ENCODE results near the gene RPS17.

DNA sequence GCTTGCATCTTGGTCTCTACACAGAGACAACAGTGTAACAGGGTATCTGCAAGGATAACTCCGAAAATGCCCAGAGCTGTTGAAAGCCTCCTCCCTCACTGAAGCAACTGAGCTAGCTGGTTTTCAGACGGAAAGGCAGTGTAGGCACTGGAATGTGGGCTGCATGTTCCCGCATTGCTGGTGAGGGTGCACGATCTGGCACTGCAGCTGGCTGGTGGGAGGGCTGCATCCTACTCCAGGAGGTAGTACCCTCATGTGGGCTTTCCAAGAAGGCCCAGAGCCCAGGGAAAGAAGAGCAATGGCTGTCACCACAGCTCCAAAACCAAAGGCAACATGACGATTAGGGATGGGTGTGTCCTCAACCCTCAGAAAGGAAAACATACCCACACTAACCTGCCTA is 28.7 kb upstream of the RPS17 start:
- TF ChIP-seq, protein P1, sequence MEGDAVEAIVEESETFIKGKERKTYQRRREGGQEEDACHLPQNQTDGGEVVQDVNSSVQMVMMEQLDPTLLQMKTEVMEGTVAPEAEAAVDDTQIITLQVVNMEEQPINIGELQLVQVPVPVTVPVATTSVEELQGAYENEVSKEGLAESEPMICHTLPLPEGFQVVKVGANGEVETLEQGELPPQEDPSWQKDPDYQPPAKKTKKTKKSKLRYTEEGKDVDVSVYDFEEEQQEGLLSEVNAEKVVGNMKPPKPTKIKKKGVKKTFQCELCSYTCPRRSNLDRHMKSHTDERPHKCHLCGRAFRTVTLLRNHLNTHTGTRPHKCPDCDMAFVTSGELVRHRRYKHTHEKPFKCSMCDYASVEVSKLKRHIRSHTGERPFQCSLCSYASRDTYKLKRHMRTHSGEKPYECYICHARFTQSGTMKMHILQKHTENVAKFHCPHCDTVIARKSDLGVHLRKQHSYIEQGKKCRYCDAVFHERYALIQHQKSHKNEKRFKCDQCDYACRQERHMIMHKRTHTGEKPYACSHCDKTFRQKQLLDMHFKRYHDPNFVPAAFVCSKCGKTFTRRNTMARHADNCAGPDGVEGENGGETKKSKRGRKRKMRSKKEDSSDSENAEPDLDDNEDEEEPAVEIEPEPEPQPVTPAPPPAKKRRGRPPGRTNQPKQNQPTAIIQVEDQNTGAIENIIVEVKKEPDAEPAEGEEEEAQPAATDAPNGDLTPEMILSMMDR (IDR thresholded peaks at IDR 0.05) = no peak
- TF ChIP-seq POLR2A (IDR thresholded peaks at IDR 0.05) = no peak

Data from lower leg skin (tissue), 3 donors.